Skeletal muscle cell (primary cell): Measurements from ENCODE around the gene TMEM269.
A peak's percentile ranks its signal among the peaks of the same experiment; 100 is the strongest.
"Not testable (repeated sequence)": the region's sequence is repeated elsewhere in the genome, so short reads cannot be mapped to it uniquely, and the experiment has no call there.

Source experiments
- DNase-seq: peaks from one replicate; pipeline ENCODE4 v3.0.0-alpha.2; 2010; ENCODE audit warnings: low read depth
- H3K4me3 ChIP-seq: 2 replicates; pipeline ENCODE4 v1.5.1; 2011; ENCODE audit warnings: low read depth, mild to moderate bottlenecking, control low read depth, low read length, moderate library complexity

Gene TMEM269

GRCh38 chr1:42746436-42747105 lies 38.2 kb upstream of the TMEM269 start:
- no peak overlapping the region for H3K4me3 ChIP-seq
- DNase-seq = no peak

- H3K4me3 ChIP-seq = no peak overlapping the region
- DNase-seq = no peak
These were observed 37.7 kb upstream of the TMEM269 start for GRCh38 chr1:42747125-42747524.

- no peak overlapping the region for H3K4me3 ChIP-seq
- DNase-seq = no peak
These were observed 36.8 kb upstream of the TMEM269 start for GRCh38 chr1:42748021-42748420.

- no peak overlapping the region for H3K4me3 ChIP-seq
- no peak for DNase-seq
These were observed 36.1 kb upstream of the TMEM269 start for GRCh38 chr1:42748461-42749410.

- H3K4me3 ChIP-seq = no peak overlapping the region
- DNase-seq = no peak
These were observed 34.8 kb upstream of the TMEM269 start for GRCh38 chr1:42750041-42750440.

GRCh38 chr1:42751511-42752070 lies 33.2 kb upstream of the TMEM269 start:
- DNase-seq, H3K4me3 ChIP-seq: not testable (repeated sequence)

- no peak overlapping the region for H3K4me3 ChIP-seq
These were observed 32.5 kb upstream of the TMEM269 start for GRCh38 chr1:42752284-42752683.

GRCh38 chr1:42753070-42753469 lies 31.7 kb upstream of the TMEM269 start:
- H3K4me3 ChIP-seq = no peak overlapping the region
- DNase-seq = no peak

More at GRCh38 chr1:42752284-42752683, 32.5 kb upstream of the TMEM269 start:
- DNase-seq = no peak

GRCh38 chr1:42756956-42757891 lies 27.6 kb upstream of the TMEM269 start:
- DNase-seq = peak; percentile 20

GRCh38 chr1:42757892-42758275 lies 26.9 kb upstream of the TMEM269 start:
- no peak overlapping the region for H3K4me3 ChIP-seq
- DNase-seq = no peak

More at GRCh38 chr1:42756956-42757891, 27.6 kb upstream of the TMEM269 start:
- no peak overlapping the region for H3K4me3 ChIP-seq

- DNase-seq = no peak
- no peak overlapping the region for H3K4me3 ChIP-seq
These were observed 26.1 kb upstream of the TMEM269 start for GRCh38 chr1:42758641-42759040.

GRCh38 chr1:42759114-42759513 lies 25.7 kb upstream of the TMEM269 start:
- H3K4me3 ChIP-seq = no peak overlapping the region
- DNase-seq = no peak

- no peak overlapping the region for H3K4me3 ChIP-seq
- no peak for DNase-seq
These were observed 23.2 kb upstream of the TMEM269 start for GRCh38 chr1:42761567-42761966.

GRCh38 chr1:42762269-42762668 lies 22.5 kb upstream of the TMEM269 start:
- H3K4me3 ChIP-seq = no peak overlapping the region
- DNase-seq = no peak

GRCh38 chr1:42765269-42765668 lies 19.5 kb upstream of the TMEM269 start:
- no peak for DNase-seq
- peak overlapping the region; percentile 99 for H3K4me3 ChIP-seq

GRCh38 chr1:42765832-42766740 lies 18.7 kb upstream of the TMEM269 start:
- DNase-seq = peak; percentile 55

GRCh38 chr1:42766741-42767509 lies 17.9 kb upstream of the TMEM269 start, which contains the start of the genes C1orf50 and P3H1:
C1orf50 (plus strand) TSS chr1:42767249; CDS start chr1:42767312, 63 bp downstream.
P3H1 (minus strand) TSS chr1:42767028; CDS start chr1:42766971, 57 bp downstream.
- peak within 1 kb of the TSS; percentile 99 for H3K4me3 ChIP-seq
- DNase-seq = peak; percentile 95

More at GRCh38 chr1:42765832-42766740, 18.7 kb upstream of the TMEM269 start:
- H3K4me3 ChIP-seq = peak overlapping the region; percentile 99
